K562 (cell line): Measurements from ENCODE around the gene HEXIM1. TPM values are rescaled to one million over a fixed set of nuclear protein-coding genes. Genes with fewer than 3 reads are reported as not detected.

ENCODE experiments used
- CCNT2 ChIP-seq: IDR thresholded peaks from 2 replicates; pipeline ENCODE4 v1.6.1; 2011; ENCODE audit warnings: borderline replicate concordance, low read depth, mild to moderate bottlenecking, moderate library complexity, mixed read lengths, low read length; ENCODE audit not compliant: insufficient read length; ENCODE audit errors: extremely low read depth
- E2F8 ChIP-seq: fragments of 450-650 bp; IDR thresholded peaks from 2 replicates; pipeline ENCODE4 v1.7.1; 2018; ENCODE audit warnings: mild to moderate bottlenecking, low read depth; ENCODE audit not compliant: partially characterized antibody
- FOS ChIP-seq: IDR thresholded peaks from 3 replicates; pipeline ENCODE4 v1.6.1; 2011; ENCODE audit not compliant: insufficient read length; ENCODE audit errors: extremely low read depth
- GABPB2 ChIP-seq: fragments of 250-450 bp; sonication (Bioruptor Pico); conservative IDR thresholded peaks from 2 replicates; pipeline ENCODE4 v1.5.1; 2021; ENCODE audit warnings: mild to moderate bottlenecking
- HMBOX1 ChIP-seq: sonication (generic); IDR thresholded peaks from 2 replicates; pipeline ENCODE4 v1.6.1; 2016
- MCM3 ChIP-seq: fragments of 450-650 bp; IDR thresholded peaks from 2 replicates; pipeline ENCODE4 v1.6.1; 2016
- MTF1 ChIP-seq: fragments of 250-450 bp; sonication (Bioruptor Pico); IDR thresholded peaks from 2 replicates; pipeline ENCODE4 v1.9.0; 2021; ENCODE audit warnings: moderate library complexity, mild to moderate bottlenecking, inconsistent platforms, borderline replicate concordance
- NCOA4 ChIP-seq: fragments of 450-650 bp; IDR thresholded peaks from 2 replicates; pipeline ENCODE4 v1.6.1; 2018; ENCODE audit warnings: mild to moderate bottlenecking; ENCODE audit not compliant: partially characterized antibody
- NONO ChIP-seq, 2 experiments: fragments of 200-400 bp in 1 of 2; fragments of 450-650 bp in 1 of 2; formaldehyde crosslinking in 1 of 2; IDR thresholded peaks; 2 replicates each; pipeline ENCODE4 v1.6.1; 2017; ENCODE audit warnings: low read depth in 2 of 2, mild to moderate bottlenecking in 2 of 2, moderate library complexity in 2 of 2, low read length in 1 of 2
- PHF8 ChIP-seq: fragments of 200-600 bp; sonication (generic); IDR thresholded peaks from 2 replicates; pipeline ENCODE4 v1.6.1; 2012; ENCODE audit warnings: mixed run types, mild to moderate bottlenecking, inconsistent platforms, low read length, moderate library complexity, borderline replicate concordance
- PML ChIP-seq: IDR thresholded peaks from 2 replicates; pipeline ENCODE4 v1.6.1; 2012; ENCODE audit warnings: low read length, inconsistent platforms
- POLR3A ChIP-seq: IDR thresholded peaks from 2 replicates; pipeline ENCODE4 v1.6.1; 2011; ENCODE audit warnings: borderline replicate concordance, mild to moderate bottlenecking, moderate library complexity; ENCODE audit not compliant: insufficient read length, insufficient read depth; ENCODE audit errors: extremely low read depth
- PYGO2 ChIP-seq: fragments of 450-650 bp; IDR thresholded peaks from 2 replicates; pipeline ENCODE4 v1.6.1; 2016; ENCODE audit warnings: mild to moderate bottlenecking, missing genetic modification characterization, moderate library complexity, missing compliant biosample characterization
- ZNF140 ChIP-seq: fragments of 250-450 bp; sonication (Bioruptor Pico); IDR thresholded peaks from 2 replicates; pipeline ENCODE4 v1.8.0; 2021; ENCODE audit warnings: moderate library complexity, mild to moderate bottlenecking, inconsistent platforms
- ZNF408 ChIP-seq: fragments of 250-450 bp; sonication (Bioruptor Pico); IDR thresholded peaks from 2 replicates; pipeline ENCODE4 v1.4.0; 2020; ENCODE audit warnings: low read depth, mild to moderate bottlenecking, moderate library complexity
- polyA plus RNA-seq, 8 experiments: library from polyadenylated mRNA; depleted of rRNA in 4 of 8; stranded (reverse) in 5 of 8; unstranded in 3 of 8; fragments of >200 nt; fragmentation: Nextera tagmentation in 2 of 8; fragmentation: Illumina TruSeq in 1 of 8; extraction: Ambion mirVana in 2 of 8; extraction: Trizol in 1 of 8; gene quantifications; 2 replicates each; pipeline versions ENCODE4 v1.2.1 to v1.2.3, GENCODE V29; 2011 to 2014; ENCODE audit warnings: inconsistent platforms in 1 of 8, missing spikeins in 1 of 8
- total RNA-seq, 7 experiments: library from RNA; depleted of rRNA in 6 of 7; stranded (reverse); fragments of >200 nt in 6 of 7; fragmentation: Illumina TruSeq in 2 of 7; extraction: Trizol in 2 of 7; gene quantifications; 2 replicates each; pipeline versions ENCODE4 v1.2.1 to v1.2.3, GENCODE V29; 2011 to 2021; ENCODE audit warnings: low replicate concordance in 1 of 7
- TF ChIP-seq, protein P1 (sequence below), 2 experiments: IDR thresholded peaks; 2 replicates each; pipeline ENCODE4 v1.6.1; 2011; ENCODE audit warnings: borderline replicate concordance in 1 of 2, control low read depth in 1 of 2, low read depth in 1 of 2, low read length in 1 of 2, mild to moderate bottlenecking in 1 of 2, mixed read lengths in 1 of 2, moderate library complexity in 1 of 2; ENCODE audit not compliant: insufficient read depth in 1 of 2, insufficient read length in 1 of 2, poor library complexity in 1 of 2, severe bottlenecking in 1 of 2; ENCODE audit errors: extremely low read depth in 1 of 2
- TF ChIP-seq, protein P2 (sequence below): sonication (generic); formaldehyde crosslinking; IDR thresholded peaks from 2 replicates; pipeline ENCODE4 v1.8.0; 2022; ENCODE audit warnings: missing genetic modification reagents, mild to moderate bottlenecking, moderate library complexity, borderline replicate concordance

HEXIM1 gene
- total and polyA plus RNA-seq, 9 of the 15 experiments (the other 6 are each of a cell fraction or from before 2014, with no cell fraction given) = 1.4 to 28.3 (median 9.1) TPM

DNA sequence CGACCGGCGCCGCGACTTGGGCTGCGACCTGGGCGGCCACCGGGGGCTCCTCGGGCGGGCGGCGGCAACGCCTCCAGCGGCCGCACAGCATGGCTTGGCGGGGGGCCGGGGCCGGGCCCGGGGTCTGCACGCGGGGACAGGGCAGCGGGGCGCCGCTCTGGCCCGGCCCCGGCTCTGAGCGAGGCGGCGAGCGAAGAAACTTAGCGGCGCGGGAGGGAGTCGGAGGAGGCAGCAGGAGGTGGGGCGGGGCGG, 16.0 kb upstream of the HEXIM1 start, which contains the start of gene PLCD3 (continued):
- TF ChIP-seq MTF1 (CRISPR knock-in tag) = no peak
- no peak for TF ChIP-seq ZNF140 (CRISPR knock-in tag)
- TF ChIP-seq GABPB2 (CRISPR knock-in tag) = no peak
- no peak for TF ChIP-seq MCM3
- TF ChIP-seq POLR3A = no peak
- no peak for TF ChIP-seq HMBOX1
- no peak for TF ChIP-seq PML
- TF ChIP-seq E2F8 = no peak
- no peak for TF ChIP-seq ZNF408 (CRISPR knock-in tag)
- TF ChIP-seq, protein P1, sequence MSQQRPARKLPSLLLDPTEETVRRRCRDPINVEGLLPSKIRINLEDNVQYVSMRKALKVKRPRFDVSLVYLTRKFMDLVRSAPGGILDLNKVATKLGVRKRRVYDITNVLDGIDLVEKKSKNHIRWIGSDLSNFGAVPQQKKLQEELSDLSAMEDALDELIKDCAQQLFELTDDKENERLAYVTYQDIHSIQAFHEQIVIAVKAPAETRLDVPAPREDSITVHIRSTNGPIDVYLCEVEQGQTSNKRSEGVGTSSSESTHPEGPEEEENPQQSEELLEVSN (IDR thresholded peaks at IDR 0.05; ENCODE audit: borderline replicate concordance in 1 of 2, extremely low read depth in 1 of 2, insufficient read depth in 1 of 2, insufficient read length in 1 of 2, low read depth in 1 of 2, low read length in 1 of 2, poor library complexity in 1 of 2, severe bottlenecking in 1 of 2) = peak in 1 of 2 experiments; percentile 54
- TF ChIP-seq PHF8 = peak; percentile 35; the same call in 1 of the 2 replicates
- TF ChIP-seq CCNT2 = no peak
- TF ChIP-seq NCOA4 = no peak
- 0 out of 4 replicates have a peak, but pooled peaks of 1 of the 2 experiments have one; percentile 46 for TF ChIP-seq NONO (IDR thresholded peaks at IDR 0.05; ENCODE audit: low read depth in 2 of 2, low read length in 1 of 2)
- TF ChIP-seq, protein P2, sequence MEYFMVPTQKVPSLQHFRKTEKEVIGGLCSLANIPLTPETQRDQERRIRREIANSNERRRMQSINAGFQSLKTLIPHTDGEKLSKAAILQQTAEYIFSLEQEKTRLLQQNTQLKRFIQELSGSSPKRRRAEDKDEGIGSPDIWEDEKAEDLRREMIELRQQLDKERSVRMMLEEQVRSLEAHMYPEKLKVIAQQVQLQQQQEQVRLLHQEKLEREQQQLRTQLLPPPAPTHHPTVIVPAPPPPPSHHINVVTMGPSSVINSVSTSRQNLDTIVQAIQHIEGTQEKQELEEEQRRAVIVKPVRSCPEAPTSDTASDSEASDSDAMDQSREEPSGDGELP (CRISPR knock-in tag) = no peak
- TF ChIP-seq FOS = no peak
- TF ChIP-seq PYGO2 = no peak
